ENCODE measurements around the gene WDR5B.

The WDR5B gene

DNA sequence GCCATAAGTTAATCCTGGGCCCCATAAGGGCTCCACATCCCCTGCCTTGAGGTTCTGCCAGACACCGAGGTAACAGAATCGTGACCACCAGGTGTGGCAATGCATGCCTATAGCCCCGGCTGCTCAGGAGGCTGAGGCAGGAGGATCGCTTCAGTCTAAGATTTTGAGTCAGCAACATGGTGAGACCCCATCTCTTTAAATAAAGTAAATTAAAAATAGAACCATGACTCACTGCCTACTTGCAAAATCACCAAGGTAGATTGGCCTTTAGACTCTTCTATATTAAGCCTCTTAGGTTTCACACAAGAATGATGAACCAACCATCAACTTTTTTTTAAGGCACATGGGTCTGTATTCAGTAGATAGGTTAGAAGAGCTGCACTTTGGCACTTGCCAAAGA lies 9.7 kb downstream of the WDR5B start:
- FAIRE-seq = no peak
- no peak for TF ChIP-seq TAF1 (IDR thresholded peaks at IDR 0.05; ENCODE audit: borderline replicate concordance, low read depth, low read length)
- TF ChIP-seq POLR2AphosphoS5 (IDR thresholded peaks at IDR 0.05; ENCODE audit: low read depth, low read length) = no peak
- no peak for TF ChIP-seq POLR2A (IDR thresholded peaks at IDR 0.05; ENCODE audit: low read depth, low read length)
- DNase-seq (ENCODE audit: insufficient read length) = no peak

GRCh38 chr3:122405015-122405414 lies 10.8 kb downstream of the WDR5B start:
- FAIRE-seq = peak; percentile 27
- DNase-seq (ENCODE audit: insufficient read length) = no peak
- no peak for TF ChIP-seq POLR2AphosphoS5 (IDR thresholded peaks at IDR 0.05; ENCODE audit: low read depth, low read length)
- no peak for TF ChIP-seq TAF1 (IDR thresholded peaks at IDR 0.05; ENCODE audit: borderline replicate concordance, low read depth, low read length)
- TF ChIP-seq POLR2A (IDR thresholded peaks at IDR 0.05; ENCODE audit: low read depth, low read length) = no peak

DNA sequence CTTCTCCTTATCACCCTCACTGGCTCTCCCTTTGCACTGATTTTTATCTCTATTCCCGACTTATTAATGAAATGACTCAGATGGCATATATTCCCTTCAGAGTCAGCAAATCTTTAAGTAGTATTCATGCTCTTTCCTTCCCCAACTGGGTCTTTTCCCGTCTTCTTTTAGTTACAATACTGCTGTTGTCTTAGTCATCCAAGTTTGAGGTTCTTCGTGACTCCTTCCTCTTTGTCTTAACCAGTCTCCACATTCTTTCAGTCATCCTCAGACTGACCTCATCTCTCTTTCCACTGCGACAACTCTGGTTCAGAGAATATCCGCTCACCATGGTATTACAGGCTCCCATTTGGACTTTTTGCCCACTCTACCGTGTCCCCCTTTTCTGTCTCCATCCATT lies 12.4 kb downstream of the WDR5B start:
- FAIRE-seq (no peak), DNase-seq (ENCODE audit: insufficient read length) (no peak)
- no peak for TF ChIP-seq POLR2A (IDR thresholded peaks at IDR 0.05; ENCODE audit: low read depth, low read length)
- TF ChIP-seq POLR2AphosphoS5 (IDR thresholded peaks at IDR 0.05; ENCODE audit: low read depth, low read length) = no peak
- TF ChIP-seq TAF1 (IDR thresholded peaks at IDR 0.05; ENCODE audit: borderline replicate concordance, low read depth, low read length) = no peak

- no peak for DNase-seq (ENCODE audit: insufficient read length)
- no peak for FAIRE-seq
- TF ChIP-seq TAF1 (IDR thresholded peaks at IDR 0.05; ENCODE audit: borderline replicate concordance, low read depth, low read length) (no peak), POLR2A (IDR thresholded peaks at IDR 0.05; ENCODE audit: low read depth, low read length) (no peak), POLR2AphosphoS5 (IDR thresholded peaks at IDR 0.05; ENCODE audit: low read depth, low read length) (no peak)
Measured at GRCh38 chr3:122398920-122399319, 16.9 kb downstream of the WDR5B start.

DNA sequence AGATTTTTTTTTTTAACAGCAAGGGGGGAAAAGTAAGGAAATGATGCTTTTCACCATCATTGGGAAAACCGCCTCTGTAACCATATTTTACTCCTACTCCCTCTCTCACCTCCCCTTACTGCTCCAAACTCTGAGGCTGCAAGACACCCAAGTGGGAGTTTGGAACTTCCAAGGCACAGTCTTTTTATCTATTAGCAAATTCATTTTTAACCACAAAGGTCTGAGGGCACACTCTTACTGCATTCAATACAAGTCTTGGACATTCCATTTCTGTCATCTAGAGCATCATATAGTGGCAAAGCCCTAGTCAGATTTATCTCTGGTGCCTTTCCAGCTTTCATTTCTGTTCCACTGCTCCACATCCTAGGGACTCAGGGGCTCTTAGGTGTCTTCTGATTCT lies 18.7 kb downstream of the WDR5B start:
- TF ChIP-seq POLR2AphosphoS5 (IDR thresholded peaks at IDR 0.05; ENCODE audit: low read depth, low read length) = no peak
- no peak for TF ChIP-seq TAF1 (IDR thresholded peaks at IDR 0.05; ENCODE audit: borderline replicate concordance, low read depth, low read length)
- TF ChIP-seq POLR2A (IDR thresholded peaks at IDR 0.05; ENCODE audit: low read depth, low read length) = no peak
- FAIRE-seq = no peak
- DNase-seq (ENCODE audit: insufficient read length) = no peak

DNA sequence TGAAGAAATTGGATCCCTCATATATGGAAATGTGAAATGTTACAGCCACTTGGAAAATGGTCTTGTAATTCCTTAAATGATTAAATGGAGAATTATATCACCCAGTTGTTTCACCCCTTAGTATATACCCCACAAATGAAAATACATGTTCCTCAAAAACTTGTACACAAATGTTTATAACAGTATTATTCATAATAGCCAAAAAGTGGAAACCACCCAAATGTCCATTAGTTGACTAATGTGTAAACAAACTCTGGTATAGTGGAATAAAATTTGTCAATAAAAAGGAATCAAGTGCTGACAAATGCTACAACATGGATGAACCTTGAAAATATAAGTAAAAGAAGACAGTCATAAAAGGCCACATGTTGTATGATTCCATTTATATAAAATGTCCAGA lies 19.4 kb downstream of the WDR5B start:
- FAIRE-seq = no peak
- DNase-seq (ENCODE audit: insufficient read length) = no peak
- TF ChIP-seq TAF1 (IDR thresholded peaks at IDR 0.05; ENCODE audit: borderline replicate concordance, low read depth, low read length) (no peak), POLR2AphosphoS5 (IDR thresholded peaks at IDR 0.05; ENCODE audit: low read depth, low read length) (no peak), POLR2A (IDR thresholded peaks at IDR 0.05; ENCODE audit: low read depth, low read length) (no peak)

DNA sequence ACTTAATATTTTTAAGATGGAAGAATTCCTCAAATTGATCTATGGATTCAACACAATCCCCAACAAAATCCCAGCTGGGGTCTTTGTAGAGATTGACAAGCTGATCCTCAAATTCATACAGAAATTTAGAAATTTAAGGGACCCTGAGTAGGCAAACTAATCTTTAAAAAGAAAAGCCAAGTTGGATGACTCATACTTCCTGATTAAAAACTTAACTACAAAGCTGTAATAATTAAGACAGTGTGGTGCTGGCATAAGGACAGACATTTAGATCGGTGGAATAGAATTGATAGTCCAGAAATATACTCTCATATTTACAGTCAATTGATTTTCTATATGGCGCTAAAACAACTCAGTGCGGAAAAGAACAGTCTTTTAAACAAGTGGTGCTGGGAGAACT lies 20.3 kb downstream of the WDR5B start:
- no peak for DNase-seq (ENCODE audit: insufficient read length)
- no peak for FAIRE-seq
- TF ChIP-seq POLR2A (IDR thresholded peaks at IDR 0.05; ENCODE audit: low read depth, low read length) (no peak), POLR2AphosphoS5 (IDR thresholded peaks at IDR 0.05; ENCODE audit: low read depth, low read length) (no peak), TAF1 (IDR thresholded peaks at IDR 0.05; ENCODE audit: borderline replicate concordance, low read depth, low read length) (no peak)

DNA sequence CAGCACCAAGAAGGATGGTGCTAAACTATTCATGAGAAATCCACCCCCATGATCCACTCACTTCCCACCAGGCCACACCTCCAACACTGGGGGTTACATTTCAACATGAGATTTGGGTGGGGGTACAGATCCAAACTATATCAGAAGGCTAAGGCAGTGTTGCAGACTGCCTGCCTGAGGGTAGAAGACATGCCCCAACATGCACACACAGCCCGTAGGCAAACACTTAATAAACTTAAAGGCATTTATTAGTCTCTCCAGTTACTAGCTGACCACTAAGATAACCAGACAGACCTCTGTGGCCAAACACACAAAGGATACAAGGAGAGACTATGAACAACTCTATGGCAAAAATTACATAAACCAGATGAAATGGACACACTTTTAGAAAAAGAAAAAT lies 21.7 kb downstream of the WDR5B start:
- FAIRE-seq (peak; percentile 57), DNase-seq (ENCODE audit: insufficient read length) (no peak)
- TF ChIP-seq TAF1 (IDR thresholded peaks at IDR 0.05; ENCODE audit: borderline replicate concordance, low read depth, low read length) (no peak), POLR2AphosphoS5 (IDR thresholded peaks at IDR 0.05; ENCODE audit: low read depth, low read length) (no peak), POLR2A (IDR thresholded peaks at IDR 0.05; ENCODE audit: low read depth, low read length) (no peak)

DNA sequence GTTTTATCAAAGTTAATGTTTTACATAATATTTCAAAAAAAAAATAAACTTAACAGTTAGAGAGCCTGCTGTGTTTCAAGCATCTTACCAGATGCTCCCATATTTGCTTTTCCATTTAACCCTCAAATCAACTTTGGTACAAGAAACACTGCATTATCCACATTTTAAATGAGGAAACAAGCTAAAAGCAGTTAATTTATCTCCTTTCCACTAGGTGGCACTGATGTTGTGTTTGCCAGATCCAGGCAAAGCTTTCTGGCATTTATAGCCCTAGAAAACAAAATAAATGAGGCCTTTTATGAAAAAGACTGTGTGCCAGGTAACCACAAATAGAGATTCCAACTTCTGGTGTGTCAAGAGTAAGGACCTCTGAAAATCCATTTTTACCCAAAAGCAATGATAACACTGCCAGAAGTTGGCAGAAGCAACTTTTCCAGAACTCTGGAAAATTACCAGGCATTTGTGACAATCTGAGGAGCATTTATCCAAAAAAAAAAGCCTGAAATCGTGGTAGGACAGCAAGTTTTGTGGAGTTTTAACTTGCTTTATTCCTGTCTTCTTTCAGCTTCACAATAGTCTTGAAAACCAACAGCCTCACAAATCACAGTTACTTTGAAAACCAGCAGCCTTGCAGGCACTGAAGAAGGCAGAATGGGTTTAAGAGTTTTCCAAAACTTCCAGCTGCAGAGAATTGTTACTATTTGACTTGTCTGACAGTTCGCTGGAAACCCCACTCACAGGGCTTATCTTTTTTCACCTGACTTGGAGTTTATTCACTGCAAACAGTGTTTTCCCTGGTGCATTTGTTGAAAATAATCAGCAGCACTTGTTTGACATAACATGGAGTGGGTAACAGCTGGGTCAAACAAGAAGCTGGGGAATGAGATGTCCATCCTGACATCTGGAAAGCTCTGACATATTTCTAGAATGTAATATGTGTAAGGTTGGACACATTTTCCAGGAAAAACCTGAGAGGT lies 22.7 kb downstream of the WDR5B start:
- DNase-seq (ENCODE audit: insufficient read length) = no peak
- TF ChIP-seq POLR2AphosphoS5 (IDR thresholded peaks at IDR 0.05; ENCODE audit: low read depth, low read length) (no peak), TAF1 (IDR thresholded peaks at IDR 0.05; ENCODE audit: borderline replicate concordance, low read depth, low read length) (no peak), POLR2A (IDR thresholded peaks at IDR 0.05; ENCODE audit: low read depth, low read length) (no peak)
- FAIRE-seq = peak; percentile 84

GRCh38 chr3:122391681-122392446 lies 24.0 kb downstream of the WDR5B start:
- no peak for FAIRE-seq
- TF ChIP-seq POLR2AphosphoS5 (IDR thresholded peaks at IDR 0.05; ENCODE audit: low read depth, low read length) = no peak
- TF ChIP-seq TAF1 (IDR thresholded peaks at IDR 0.05; ENCODE audit: borderline replicate concordance, low read depth, low read length) = no peak
- no peak for TF ChIP-seq POLR2A (IDR thresholded peaks at IDR 0.05; ENCODE audit: low read depth, low read length)
- no peak for DNase-seq (ENCODE audit: insufficient read length)

DNA sequence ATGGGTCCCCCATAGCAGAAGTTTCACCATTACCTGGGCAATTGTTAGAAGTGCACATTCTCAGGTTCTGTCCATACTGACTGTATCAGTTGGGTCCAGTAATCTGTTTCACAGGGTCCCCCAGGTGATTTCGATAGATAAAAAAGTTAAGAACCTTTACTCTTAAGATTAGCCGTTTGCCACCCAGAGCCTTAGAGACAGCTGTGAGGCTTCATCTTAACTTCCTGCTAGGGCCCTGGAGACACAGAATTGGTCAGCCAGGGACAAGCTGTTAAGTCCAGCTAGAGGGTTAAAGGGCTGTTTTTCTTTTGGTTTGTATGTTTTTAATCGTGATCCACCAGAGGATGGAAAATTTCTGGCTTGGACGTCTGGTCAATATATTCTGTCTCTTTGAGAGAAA lies 25.2 kb downstream of the WDR5B start:
- DNase-seq (ENCODE audit: insufficient read length) = no peak
- no peak for TF ChIP-seq POLR2A (IDR thresholded peaks at IDR 0.05; ENCODE audit: low read depth, low read length)
- TF ChIP-seq POLR2AphosphoS5 (IDR thresholded peaks at IDR 0.05; ENCODE audit: low read depth, low read length) = no peak
- no peak for TF ChIP-seq TAF1 (IDR thresholded peaks at IDR 0.05; ENCODE audit: borderline replicate concordance, low read depth, low read length)
- no peak for FAIRE-seq
